Upper lobe of left lung (tissue), 6 donors: ENCODE results near the gene DBNDD2. TPM values are rescaled to one million over a fixed set of nuclear protein-coding genes. Genes with fewer than 3 reads are reported as not detected.

ENCODE experiments used
- ATAC-seq, 2 donors: fragments of 200-7000 bp; cut with Tn5 transposase; one replicate each; pipeline ENCODE4 v1.9.1; 2022; ENCODE audit warnings: mild to moderate bottlenecking in 2 of 2, moderate library complexity in 2 of 2; ENCODE audit not compliant: low FRiP score in 2 of 2
- DNase-seq, 2 donors: peaks; one replicate each; pipeline ENCODE4 v3.0.0-alpha.2; 2019 to 2020
- H3K27ac ChIP-seq, 4 donors: fragments of 200-600 bp; sonication (generic); one replicate each; pipeline ENCODE4 v1.5.1; 2016 to 2019
- H3K27me3 ChIP-seq, 4 donors: fragments of 200-600 bp; sonication (generic); one replicate each; pipeline ENCODE4 v1.5.1; 2017 to 2019
- H3K36me3 ChIP-seq, 4 donors: fragments of 200-600 bp; sonication (generic); one replicate each; pipeline ENCODE4 v1.5.1; 2016 to 2019
- H3K4me1 ChIP-seq, 4 donors: fragments of 200-600 bp; sonication (generic); one replicate each; pipeline ENCODE4 v1.5.1; 2018 to 2019
- H3K4me3 ChIP-seq, 4 donors: fragments of 200-600 bp; sonication (generic); one replicate each; pipeline ENCODE4 v1.5.1; 2017 to 2019; ENCODE audit warnings: mild to moderate bottlenecking in 2 of 4, moderate library complexity in 1 of 4
- H3K9me3 ChIP-seq, 4 donors: fragments of 200-600 bp; sonication (generic); one replicate each; pipeline ENCODE4 v1.5.1; 2018 to 2019
- CTCF ChIP-seq, 6 experiments: fragments of 450-650 bp in 4 of 6; fragments of 200-600 bp in 2 of 6; sonication (generic) in 2 of 6; IDR thresholded peaks; one replicate each; pipeline ENCODE4 v1.5.1; 2016 to 2019; ENCODE audit warnings: antibody characterized with exemption in 6 of 6
- EP300 ChIP-seq, 4 donors: sonication (generic); formaldehyde crosslinking; IDR thresholded peaks; one replicate each; pipeline ENCODE4 v1.5.1; 2017; ENCODE audit warnings: antibody characterized with exemption in 4 of 4, control low read depth in 2 of 4
- POLR2A ChIP-seq, 4 donors: fragments of 450-650 bp; IDR thresholded peaks; one replicate each; pipeline ENCODE4 v1.5.1; 2016 to 2017; ENCODE audit warnings: antibody characterized with exemption in 4 of 4, mild to moderate bottlenecking in 2 of 4
- POLR2AphosphoS5 ChIP-seq, 2 donors: sonication (generic); formaldehyde crosslinking; IDR thresholded peaks; one replicate each; pipeline ENCODE4 v1.5.1; 2017; ENCODE audit warnings: antibody characterized with exemption in 2 of 2
- WGBS, 2 donors: methylation state at CpG; one replicate each; pipeline ENCODE4 v1.1.5; 2017 to 2018; 5-methylcytosine and 5-hydroxymethylcytosine counted together
- total RNA-seq, 6 donors: library from RNA; depleted of rRNA in 4 of 6; stranded (reverse); fragments of >200 nt in 4 of 6; gene quantifications; one replicate each; pipeline versions ENCODE4 v1.1.0 to v1.2.1, GENCODE V29; 2016 to 2021
- donor health status: DM: no; HTN: no; CAD: no; lungs with moderate emphysema.
- donor health status: DM: no; HTN: yes; CAD: no; lungs with severe emphysema.

Gene DBNDD2
- total RNA-seq, 6 donors from 2014 or later: 30.4 to 75.4 (median 52.8) TPM

GRCh38 chr20:45450097-45450818, 42.2 kb downstream of the DBNDD2 start:
- ATAC-seq: peak; percentile 6 to 82
- Histone ChIP-seq H3K27me3 (no peaks in the 10 kb centered on the region), H3K27ac (peak overlapping the region in 1 of 4 donors; percentile 36), H3K4me3 (no peak overlapping the region), H3K36me3 (no peaks in the 10 kb centered on the region), H3K9me3 (no peaks in the 10 kb centered on the region), H3K4me1 (peaks cover 0 to 14% (median 0%) of the 10 kb centered on the region in 4 donors)
- TF ChIP-seq EP300 (IDR thresholded peaks at IDR 0.05) (no peak), CTCF (IDR thresholded peaks at IDR 0.05) (peak in 5 of 6 experiments; percentile 13 to 58 (median 48))
- 64 to 70% methylated on average over 3 to 5 of the region's 5 CpGs for WGBS, 2 donors
- peak in 1 of 2 donors; percentile 31 for DNase-seq

- ATAC-seq: no peak
- 52 to 60% methylated on average over 4 of the region's 4 CpGs for WGBS, 2 donors
- peak overlapping the region in 1 of 4 donors; percentile 50 for H3K27ac ChIP-seq
Observed at GRCh38 chr20:45452238-45452637, 44.1 kb downstream of the DBNDD2 start.

GRCh38 chr20:45452772-45453691, 44.9 kb downstream of the DBNDD2 start:
- no peaks in the 10 kb centered on the region for H3K27me3 ChIP-seq

More at GRCh38 chr20:45452238-45452637, 44.1 kb downstream of the DBNDD2 start:
- H3K27me3 ChIP-seq: no peaks in the 10 kb centered on the region
- no peak for TF ChIP-seq CTCF (IDR thresholded peaks at IDR 0.05)
- peak in 1 of 2 donors; percentile 29 for DNase-seq
- peaks cover 0 to 14% (median 0%) of the 10 kb centered on the region in 4 donors for H3K4me1 ChIP-seq
- H3K9me3 ChIP-seq: no peaks in the 10 kb centered on the region
- H3K4me3 ChIP-seq: no peak overlapping the region
- no peaks in the 10 kb centered on the region for H3K36me3 ChIP-seq

GRCh38 chr20:45456632-45457031, 48.5 kb downstream of the DBNDD2 start:
- H3K4me1 ChIP-seq: peaks cover 0 to 14% (median 0%) of the 10 kb centered on the region in 4 donors
- 25 to 31% methylated on average over 6 of the region's 6 CpGs for WGBS, 2 donors
- H3K4me3 ChIP-seq: no peak overlapping the region
- DNase-seq (peak in 1 of 2 donors; percentile 76), ATAC-seq (peak in 1 of 2 donors; percentile 34)
- H3K27me3 ChIP-seq: no peaks in the 10 kb centered on the region
- H3K27ac ChIP-seq: no peak overlapping the region
- H3K36me3 ChIP-seq: no peaks in the 10 kb centered on the region
- H3K9me3 ChIP-seq: no peaks in the 10 kb centered on the region
- TF ChIP-seq POLR2A (IDR thresholded peaks at IDR 0.05): no peak
- TF ChIP-seq EP300 (IDR thresholded peaks at IDR 0.05): no peak
- TF ChIP-seq POLR2AphosphoS5 (IDR thresholded peaks at IDR 0.05): no peak
- peak in 5 of 6 experiments; percentile 16 to 52 (median 32) for TF ChIP-seq CTCF (IDR thresholded peaks at IDR 0.05)

More at GRCh38 chr20:45452772-45453691, 44.9 kb downstream of the DBNDD2 start:
- peaks cover 0 to 14% (median 0%) of the 10 kb centered on the region in 4 donors for H3K4me1 ChIP-seq
- no peak for DNase-seq
- peak overlapping the region in 2 of 4 donors; percentile 50 to 52 for H3K27ac ChIP-seq
- 61 to 74% methylated on average over 4 of the region's 4 CpGs for WGBS, 2 donors
- TF ChIP-seq EP300 (IDR thresholded peaks at IDR 0.05) (no peak), POLR2AphosphoS5 (IDR thresholded peaks at IDR 0.05) (no peak), POLR2A (IDR thresholded peaks at IDR 0.05) (no peak), CTCF (IDR thresholded peaks at IDR 0.05) (no peak)
- ATAC-seq: no peak
- H3K9me3 ChIP-seq: no peaks in the 10 kb centered on the region
- no peaks in the 10 kb centered on the region for H3K36me3 ChIP-seq
- H3K4me3 ChIP-seq: no peak overlapping the region
